ENCODE data around the gene CABP4.
"Not testable (repeated sequence)": the region's sequence is repeated elsewhere in the genome, so short reads cannot be mapped to it uniquely, and the experiment has no call there.

The CABP4 gene

GRCh38 chr11:67483831-67484665, 28.9 kb downstream of the CABP4 start:
- DNase-seq: no peak

GRCh38 chr11:67484847-67485311, 29.7 kb downstream of the CABP4 start:
- no peak for DNase-seq

DNA sequence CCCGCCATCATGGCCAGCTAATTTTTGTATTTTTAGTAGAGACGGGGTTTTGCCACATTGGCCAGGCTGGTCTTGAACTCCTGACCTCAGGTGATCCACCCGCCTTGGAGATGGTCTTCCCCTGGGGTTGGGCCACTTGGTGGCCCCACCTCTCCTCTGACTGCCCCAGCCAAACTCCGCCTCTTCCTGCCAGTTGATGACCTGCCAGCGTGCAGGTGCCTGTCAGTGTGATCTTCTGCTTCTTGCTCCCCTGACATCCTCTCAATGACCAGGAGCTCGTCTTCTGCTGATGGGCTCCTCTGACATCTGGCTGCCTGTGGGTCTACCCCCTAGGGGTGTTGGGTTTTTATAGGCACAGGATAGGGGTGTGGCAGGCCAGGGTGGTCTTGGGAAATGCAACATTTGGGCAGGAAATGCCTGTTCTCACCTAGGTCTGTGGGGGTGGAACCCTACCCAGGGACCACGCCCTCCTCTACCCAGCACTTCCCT, 30.8 kb downstream of the CABP4 start:
- not testable (repeated sequence) for DNase-seq

DNA sequence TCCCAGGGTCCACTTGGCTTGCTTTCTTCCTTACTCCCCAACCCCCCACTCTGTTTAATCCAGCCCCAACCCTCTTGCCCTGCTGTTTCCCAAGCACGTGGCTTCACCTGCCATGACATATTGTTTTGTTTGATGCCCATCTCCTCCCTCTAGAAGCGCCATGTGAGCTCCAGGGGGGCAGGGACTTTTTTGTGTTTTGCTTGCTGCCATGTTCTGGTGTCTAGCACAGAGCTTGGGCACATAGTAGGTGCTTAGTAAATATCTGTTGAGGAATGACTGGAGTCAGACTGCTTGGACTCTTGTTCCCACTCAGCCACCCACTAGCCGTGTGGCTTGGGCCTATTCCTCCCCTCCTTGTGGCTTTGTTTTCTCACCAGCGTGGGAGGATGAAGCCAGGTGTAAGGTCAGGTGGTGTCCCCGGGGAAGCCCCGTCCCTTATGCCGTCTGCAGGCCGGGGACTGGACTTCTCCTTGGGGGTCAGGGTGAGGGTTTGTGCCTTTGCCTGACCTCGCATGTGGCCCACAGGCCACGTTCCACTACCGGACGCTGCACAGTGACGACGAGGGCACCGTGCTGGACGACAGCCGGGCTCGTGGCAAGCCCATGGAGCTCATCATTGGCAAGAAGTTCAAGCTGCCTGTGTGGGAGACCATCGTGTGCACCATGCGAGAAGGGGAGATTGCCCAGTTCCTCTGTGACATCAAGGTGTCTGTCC, 31.5 kb downstream of the CABP4 start:
- DNase-seq: no peak

GRCh38 chr11:67489203-67489884, 34.2 kb downstream of the CABP4 start:
- no peak for DNase-seq

- no peak for DNase-seq
Measured at GRCh38 chr11:67489885-67490726, 35.0 kb downstream of the CABP4 start.

DNA sequence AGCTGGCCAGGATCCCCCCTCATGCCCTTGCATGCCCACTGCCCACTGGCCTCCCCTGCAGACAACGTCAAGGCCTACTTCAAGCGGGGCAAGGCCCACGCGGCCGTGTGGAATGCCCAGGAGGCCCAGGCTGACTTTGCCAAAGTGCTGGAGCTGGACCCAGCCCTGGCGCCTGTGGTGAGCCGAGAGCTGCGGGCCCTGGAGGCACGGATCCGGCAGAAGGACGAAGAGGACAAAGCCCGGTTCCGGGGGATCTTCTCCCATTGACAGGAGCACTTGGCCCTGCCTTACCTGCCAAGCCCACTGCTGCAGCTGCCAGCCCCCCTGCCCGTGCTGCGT, 35.5 kb downstream of the CABP4 start:
- DNase-seq: no peak

- no peak for DNase-seq
Measured at GRCh38 chr11:67491276-67492068, 36.3 kb downstream of the CABP4 start.

DNA sequence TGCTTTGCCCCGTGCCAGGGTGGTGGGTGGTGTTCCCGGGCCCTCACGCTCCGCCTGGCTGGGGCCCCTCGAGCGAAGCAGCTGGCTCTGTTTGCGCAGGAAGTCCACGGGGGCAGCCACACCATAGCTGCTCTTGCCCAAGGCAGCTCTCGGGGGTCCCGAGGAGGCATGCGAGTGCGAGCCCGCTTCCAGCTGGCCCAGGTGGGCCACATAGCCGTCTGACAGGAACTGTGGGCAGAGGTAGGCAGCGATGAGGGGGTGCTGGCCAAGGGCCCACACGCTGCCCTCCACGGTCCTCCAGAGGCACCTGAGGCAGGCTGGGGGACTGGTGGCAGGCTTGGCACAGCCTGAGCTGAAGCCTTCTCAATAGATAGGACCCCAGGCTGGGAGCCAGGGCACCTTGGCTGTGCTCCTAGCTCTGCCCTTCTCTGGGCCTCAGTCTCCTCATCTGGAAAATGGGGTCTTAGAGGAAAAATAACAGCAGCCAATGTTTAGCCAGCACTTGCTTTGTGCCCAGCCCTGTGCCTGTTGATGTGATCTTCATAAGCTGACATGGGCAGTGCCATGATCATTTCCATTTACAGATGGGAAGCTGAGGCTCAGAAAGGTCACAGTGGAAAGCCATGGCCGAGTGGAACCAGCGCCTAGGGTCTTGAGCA, 37.0 kb downstream of the CABP4 start:
- no peak for DNase-seq

GRCh38 chr11:67492801-67493547, 37.8 kb downstream of the CABP4 start:
- DNase-seq: no peak

DNA sequence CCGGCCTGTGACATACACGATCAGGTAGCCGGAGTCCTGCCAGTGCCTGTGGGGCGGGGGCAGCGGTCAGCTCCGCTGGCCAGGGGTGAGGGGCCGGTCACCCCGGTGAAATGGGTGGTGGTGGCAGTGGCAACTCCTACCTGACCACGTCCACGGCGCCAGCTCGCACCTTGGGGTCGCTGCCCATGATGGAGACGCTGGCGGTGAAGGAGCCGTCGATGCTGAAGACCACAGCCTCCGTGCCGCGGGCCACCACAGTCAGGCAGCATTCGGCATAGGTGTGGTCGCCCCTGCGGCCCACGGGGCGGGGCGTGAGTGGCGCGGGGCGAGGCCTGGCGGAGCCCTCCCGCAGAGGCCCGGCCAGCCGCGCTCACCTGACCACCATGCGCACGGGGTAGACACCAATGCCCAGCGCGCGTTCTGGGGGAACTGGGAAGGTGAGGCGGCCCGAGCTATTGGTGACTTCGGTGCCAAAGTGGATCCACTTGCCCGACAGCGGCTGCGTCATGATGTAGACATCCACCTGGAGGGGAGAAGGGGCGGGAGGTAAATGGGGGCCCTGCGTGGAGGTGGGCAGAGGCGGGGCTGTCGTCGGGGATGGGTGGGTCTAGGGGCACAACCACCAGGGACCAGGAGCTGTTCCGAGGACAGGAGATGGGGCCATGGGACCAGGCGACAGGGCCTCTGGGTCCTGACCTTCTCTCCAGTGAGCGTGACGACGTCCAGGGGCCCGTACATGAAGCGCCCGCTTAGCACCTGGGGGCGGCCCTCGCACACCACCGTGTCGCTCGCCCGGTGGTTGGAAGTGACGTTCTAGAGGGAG, 38.6 kb downstream of the CABP4 start:
- DNase-seq: no peak

GRCh38 chr11:67494371-67495233, 39.4 kb downstream of the CABP4 start:
- no peak for DNase-seq

DNA sequence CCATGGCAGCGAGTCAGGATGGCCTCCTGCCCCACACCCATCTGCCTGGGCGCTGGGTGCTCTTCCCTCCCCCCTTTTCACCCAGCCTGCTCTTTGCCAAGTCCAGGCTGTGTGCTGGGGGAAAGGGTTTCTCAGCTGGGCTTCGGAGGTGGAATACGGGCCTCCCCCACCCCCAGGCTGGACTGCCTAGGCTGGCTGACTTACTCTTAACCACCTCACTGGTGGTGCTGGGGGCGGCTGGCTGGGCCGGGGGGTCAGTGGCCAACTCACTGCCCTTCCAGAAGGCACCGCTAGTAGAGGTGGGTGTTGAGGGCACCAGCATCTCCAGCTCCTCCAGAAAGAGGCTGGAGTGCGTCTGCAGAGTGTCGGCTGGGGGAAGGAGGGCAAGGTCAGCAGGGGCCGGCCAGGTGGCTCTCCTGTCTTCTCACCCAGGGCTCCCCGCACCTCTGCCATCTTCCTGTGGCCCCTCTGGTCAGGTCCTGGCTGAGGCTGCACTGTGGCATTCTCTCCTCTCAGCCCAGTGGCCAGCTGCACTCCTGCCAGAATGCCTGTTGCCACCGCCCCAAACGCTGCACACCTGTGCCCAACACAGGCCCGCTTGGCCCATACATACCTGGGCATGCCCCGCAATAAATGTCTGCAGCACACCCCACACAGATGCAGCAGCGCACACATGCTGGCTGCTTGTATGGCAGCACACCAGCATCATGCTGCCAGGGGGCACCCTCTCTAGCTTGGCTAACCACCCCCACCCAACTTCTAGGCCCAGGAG, 40.3 kb downstream of the CABP4 start:
- no peak for DNase-seq

- DNase-seq: no peak
Measured at GRCh38 chr11:67496113-67496512, 41.0 kb downstream of the CABP4 start.

DNA sequence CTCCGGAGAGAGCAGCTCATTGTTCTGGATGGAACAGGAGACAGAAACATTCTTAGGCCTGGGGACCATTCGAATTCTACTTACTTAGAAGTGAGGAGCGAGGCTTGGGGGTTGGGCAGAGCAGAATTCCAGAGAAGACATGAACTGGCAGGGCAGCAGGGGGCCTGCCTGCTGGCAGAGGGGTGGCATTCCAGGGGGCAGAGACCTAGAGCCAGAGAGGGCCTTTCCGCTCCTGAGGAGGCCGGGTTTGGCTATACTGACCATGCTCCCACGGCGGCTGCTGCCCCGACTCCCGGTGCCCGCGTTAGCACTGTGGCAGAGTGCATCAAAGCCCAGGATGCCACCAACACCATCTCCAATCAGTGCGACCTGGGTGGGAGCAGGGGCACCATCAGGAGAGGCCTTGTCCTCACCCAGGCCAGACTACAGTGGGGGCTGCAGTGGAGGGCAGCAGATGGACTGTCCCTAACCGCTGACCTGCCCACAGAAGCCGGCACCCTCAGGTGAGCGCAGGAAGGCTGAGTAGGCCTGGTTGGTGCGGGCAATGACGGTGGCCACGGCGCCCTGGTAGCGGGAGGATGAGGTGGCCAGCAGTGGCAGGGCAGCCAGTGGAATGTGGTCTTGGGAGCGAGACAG, 42.6 kb downstream of the CABP4 start:
- DNase-seq: no peak

DNA sequence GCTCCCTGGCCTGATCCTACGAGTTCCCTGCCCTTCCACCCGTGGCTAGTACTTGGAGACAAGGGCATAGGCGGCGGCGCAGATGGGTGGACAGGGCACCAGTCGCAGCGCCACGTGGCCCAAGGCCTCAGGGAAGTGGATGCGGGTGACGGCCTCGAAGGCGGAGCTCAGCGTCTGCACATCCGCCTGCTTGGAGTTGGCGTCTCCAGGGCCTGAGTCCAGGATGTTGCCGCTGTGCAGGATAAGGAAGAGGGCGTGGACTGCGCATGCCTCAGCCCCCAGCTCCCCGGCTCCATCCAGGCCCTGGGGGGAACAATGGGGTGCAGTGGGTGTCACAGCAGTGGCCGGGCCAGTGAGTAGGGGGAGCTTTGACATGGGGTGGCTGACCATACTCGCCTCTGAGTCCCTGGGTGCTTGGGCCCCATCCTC, 43.4 kb downstream of the CABP4 start:
- no peak for DNase-seq
